Endodermal cell (in vitro differentiated cells): Measurements from ENCODE around the gene HHATL. TPM values are rescaled to one million over a fixed set of nuclear protein-coding genes. Genes with fewer than 3 reads are reported as not detected.

Experiments used
- DNase-seq: peaks from one replicate; pipeline ENCODE4 v3.0.0-alpha.2; 2017
- H3K27ac ChIP-seq: 2 replicates; pipeline ENCODE4 v1.5.1; 2013; ENCODE audit warnings: mild to moderate bottlenecking, low read depth, low read length, moderate library complexity
- H3K27me3 ChIP-seq: 2 replicates; pipeline ENCODE4 v1.6.1; 2013; ENCODE audit warnings: mild to moderate bottlenecking, low read length, moderate library complexity; ENCODE audit not compliant: insufficient read depth, control insufficient read depth, poor library complexity, severe bottlenecking
- H3K36me3 ChIP-seq: 2 replicates; pipeline ENCODE4 v1.7.0; 2013; ENCODE audit warnings: mild to moderate bottlenecking, low read length, moderate library complexity; ENCODE audit not compliant: control insufficient read depth, insufficient read depth
- H3K4me1 ChIP-seq: one replicate; pipeline ENCODE4 v1.7.0; 2013; ENCODE audit warnings: low read length; ENCODE audit not compliant: control insufficient read depth, insufficient read depth
- H3K4me3 ChIP-seq: 2 replicates; pipeline ENCODE4 v1.5.1; 2013; ENCODE audit warnings: mild to moderate bottlenecking, low read length, moderate library complexity
- H3K9ac ChIP-seq: 2 replicates; pipeline ENCODE4 v1.6.1; 2013; ENCODE audit warnings: mild to moderate bottlenecking, low read length, moderate library complexity; ENCODE audit not compliant: poor library complexity, severe bottlenecking; ENCODE audit errors: extremely low read depth
- H3K9me3 ChIP-seq: 2 replicates; pipeline ENCODE4 v1.6.1; 2013; ENCODE audit warnings: mild to moderate bottlenecking, low read length, moderate library complexity; ENCODE audit not compliant: control insufficient read depth
- H3K27ac Mint-ChIP-seq: 2 replicates; pipeline ENCODE4 v1.8.0; 2020; ENCODE audit warnings: mixed read lengths
- H3K27me3 Mint-ChIP-seq: 2 replicates; pipeline ENCODE4 v1.8.0; 2021; ENCODE audit warnings: mild to moderate bottlenecking, mixed read lengths; ENCODE audit not compliant: insufficient read depth
- H3K36me3 Mint-ChIP-seq: 2 replicates; pipeline ENCODE4 v1.8.0; 2020; ENCODE audit warnings: low read depth, mixed read lengths
- H3K4me1 Mint-ChIP-seq: 2 replicates; pipeline ENCODE4 v1.8.0; 2020; ENCODE audit warnings: mixed read lengths
- H3K4me3 Mint-ChIP-seq: 2 replicates; pipeline ENCODE4 v1.8.0; 2020; ENCODE audit warnings: mild to moderate bottlenecking, moderate library complexity, mixed read lengths
- H3K9me3 Mint-ChIP-seq: 2 replicates; pipeline ENCODE4 v1.8.0; 2020; ENCODE audit warnings: mild to moderate bottlenecking, mixed read lengths
- CTCF ChIP-seq: fragments of 200-600 bp; sonication (generic); conservative IDR thresholded peaks from 2 replicates; pipeline ENCODE4 v1.5.0; 2021; ENCODE audit warnings: antibody characterized with exemption, mild to moderate bottlenecking
- WGBS, 2 experiments: methylation state at CpG; one replicate each; pipeline versions ENCODE4 v1.1.5 to v1.1.7; 2013; ENCODE audit warnings: missing lambda C conversion rate in 2 of 2, mixed read lengths in 1 of 2; ENCODE audit not compliant: insufficient coverage in 1 of 2, insufficient read length in 1 of 2; 5-methylcytosine and 5-hydroxymethylcytosine counted together
- total RNA-seq, 2 donors: library from RNA; stranded (reverse); fragmentation: NEBNext Ultra II Directional in 1 of 2; extraction: Animal tissue kit (Norgen Biotek cat#: 25700) in 1 of 2; gene quantifications; 2 replicates in 1 of 2; 3 replicates in 1 of 2; pipeline ENCODE4 v1.2.1, GENCODE V29; 2021

The HHATL gene
- total RNA-seq, 2 donors from 2014 or later, result not detected

GRCh38 chr3:42703695-42704025 is 1.1 kb upstream of the HHATL start:
- TF ChIP-seq CTCF, result no peak
- H3K36me3 ChIP-seq, result no peaks in the 10 kb centered on the region
- H3K36me3 Mint-ChIP-seq, result no peaks in the 10 kb centered on the region
- 90% methylated on average over 4 of the region's 5 CpGs; no CpG with 5 or more reads in 1 of the 2 experiments for WGBS, 2 experiments
- no peaks in the 10 kb centered on the region for H3K4me1 Mint-ChIP-seq
- no peak overlapping the region for H3K4me3 Mint-ChIP-seq
- no peaks in the 10 kb centered on the region for H3K4me1 ChIP-seq
- no peak overlapping the region for H3K9ac ChIP-seq
- H3K27ac Mint-ChIP-seq, result no peak overlapping the region
- H3K27me3 ChIP-seq, result no peaks in the 10 kb centered on the region
- DNase-seq, result no peak
- no peaks in the 10 kb centered on the region for H3K9me3 ChIP-seq
- H3K4me3 ChIP-seq, result no peak overlapping the region
- H3K27ac ChIP-seq, result no peak overlapping the region
- no peaks in the 10 kb centered on the region for H3K9me3 Mint-ChIP-seq
- H3K27me3 Mint-ChIP-seq, result peaks cover 6% of the 10 kb centered on the region

GRCh38 chr3:42702982-42703694 is 540 bp upstream of the HHATL start:
- Histone ChIP-seq H3K36me3 (no peaks in the 10 kb centered on the region), H3K4me1 (no peaks in the 10 kb centered on the region), H3K9ac (no peak overlapping the region), H3K27ac (no peak overlapping the region), H3K27me3 (no peaks in the 10 kb centered on the region), H3K9me3 (no peaks in the 10 kb centered on the region), H3K4me3 (no peak overlapping the region)
- Mint-ChIP-seq H3K27me3 (peaks cover 6% of the 10 kb centered on the region), H3K36me3 (no peaks in the 10 kb centered on the region), H3K27ac (no peak overlapping the region), H3K9me3 (no peaks in the 10 kb centered on the region), H3K4me1 (no peaks in the 10 kb centered on the region), H3K4me3 (no peak overlapping the region)
- DNase-seq, result no peak
- WGBS, 2 experiments, result 87 to 94% methylated on average over 2 to 6 of the region's 6 CpGs
- no peak for TF ChIP-seq CTCF

- peak; percentile 94 for DNase-seq
- no peaks in the 10 kb centered on the region for H3K36me3 ChIP-seq
- H3K9me3 ChIP-seq, result no peaks in the 10 kb centered on the region
- peak; percentile 31 for TF ChIP-seq CTCF
- H3K4me3 ChIP-seq, result no peak overlapping the region
- H3K4me1 ChIP-seq, result no peaks in the 10 kb centered on the region
- no peak overlapping the region for H3K9ac ChIP-seq
- no peaks in the 10 kb centered on the region for H3K4me1 Mint-ChIP-seq
- no peak overlapping the region for H3K27ac Mint-ChIP-seq
- H3K9me3 Mint-ChIP-seq, result no peaks in the 10 kb centered on the region
- H3K27me3 ChIP-seq, result no peaks in the 10 kb centered on the region
- H3K27ac ChIP-seq, result no peak overlapping the region
- no peak overlapping the region for H3K4me3 Mint-ChIP-seq
- WGBS, 2 experiments, result 39 to 52% methylated on average over 6 to 15 of the region's 15 CpGs
- H3K36me3 Mint-ChIP-seq, result no peaks in the 10 kb centered on the region
- H3K27me3 Mint-ChIP-seq, result peaks cover 5% of the 10 kb centered on the region
Observed at GRCh38 chr3:42701371-42702065, 1.1 kb downstream of the HHATL start.
